Effector memory CD8-positive, alpha-beta T cell (primary cell): ENCODE measurements around the gene SOCS7.
"Not testable (repeated sequence)": the region's sequence is repeated elsewhere in the genome, so short reads cannot be mapped to it uniquely, and the experiment has no call there.

Source experiments
- ATAC-seq: fragments of 150-1000 bp; cut with Tn5 transposase; replicated peaks from 2 replicates; pipeline ENCODE4 v1.10.0; 2021; ENCODE audit warnings: mild to moderate bottlenecking, moderate library complexity
- DNase-seq, 3 experiments: peaks; one replicate each; pipeline ENCODE4 v3.0.0; 2021
- H3K27ac Mint-ChIP-seq, 2 donors: one replicate each; pipeline ENCODE4 v1.8.0; 2022; ENCODE audit warnings: mild to moderate bottlenecking in 2 of 2, mixed read lengths in 2 of 2, moderate library complexity in 2 of 2
- H3K27me3 Mint-ChIP-seq, 2 donors: one replicate each; pipeline ENCODE4 v1.8.0; 2022; ENCODE audit warnings: mixed read lengths in 2 of 2
- H3K36me3 Mint-ChIP-seq: one replicate; pipeline ENCODE4 v1.8.0; 2022; ENCODE audit warnings: mild to moderate bottlenecking, moderate library complexity, mixed read lengths; ENCODE audit not compliant: insufficient read depth
- H3K4me1 Mint-ChIP-seq, 2 donors: one replicate each; pipeline ENCODE4 v1.8.0; 2022; ENCODE audit warnings: low read depth in 2 of 2, mixed read lengths in 2 of 2
- H3K4me3 Mint-ChIP-seq, 2 donors: one replicate each; pipeline ENCODE4 v1.8.0; 2022; ENCODE audit warnings: mild to moderate bottlenecking in 2 of 2, mixed read lengths in 2 of 2, moderate library complexity in 2 of 2
- H3K9me3 Mint-ChIP-seq, 2 donors: one replicate each; pipeline ENCODE4 v1.8.0; 2022; ENCODE audit warnings: mixed read lengths in 2 of 2

The SOCS7 gene

GRCh38 chr17:38436386-38436785, 84.7 kb downstream of the SOCS7 start:
- no peaks in the 10 kb centered on the region for H3K4me1 Mint-ChIP-seq
- ATAC-seq (no peak), DNase-seq (no peak)

GRCh38 chr17:38437313-38437712, 85.7 kb downstream of the SOCS7 start:
- not testable (repeated sequence) for ATAC-seq, DNase-seq, H3K4me1 Mint-ChIP-seq, H3K36me3 Mint-ChIP-seq, H3K9me3 Mint-ChIP-seq, H3K4me3 Mint-ChIP-seq, H3K27ac Mint-ChIP-seq
- peaks cover 4 to 41% of the 10 kb centered on the region in 2 donors for H3K27me3 Mint-ChIP-seq

More at GRCh38 chr17:38436386-38436785, 84.7 kb downstream of the SOCS7 start:
- Mint-ChIP-seq H3K9me3 (no peaks in the 10 kb centered on the region), H3K27me3 (peaks cover 0 to 32% of the 10 kb centered on the region in 2 donors), H3K4me3 (no peak overlapping the region), H3K27ac (no peak overlapping the region), H3K36me3 (peaks cover 4% of the 10 kb centered on the region)

- peaks cover 9 to 52% of the 10 kb centered on the region in 2 donors for H3K27me3 Mint-ChIP-seq
- ATAC-seq (no peak), DNase-seq (no peak)
- no peaks in the 10 kb centered on the region for H3K9me3 Mint-ChIP-seq
- H3K36me3 Mint-ChIP-seq: peaks cover 4% of the 10 kb centered on the region
- no peak overlapping the region for H3K4me3 Mint-ChIP-seq
- peaks cover 0 to 4% of the 10 kb centered on the region in 2 donors for H3K4me1 Mint-ChIP-seq
- H3K27ac Mint-ChIP-seq: no peak overlapping the region
Measured at GRCh38 chr17:38439436-38439835, 87.8 kb downstream of the SOCS7 start.

- no peak for ATAC-seq
Measured at GRCh38 chr17:38440614-38441397, 89.2 kb downstream of the SOCS7 start.

GRCh38 chr17:38441429-38442061, 89.9 kb downstream of the SOCS7 start:
- ATAC-seq (no peak), DNase-seq (no peak)
- no peak overlapping the region for H3K4me3 Mint-ChIP-seq
- no peaks in the 10 kb centered on the region for H3K9me3 Mint-ChIP-seq
- H3K36me3 Mint-ChIP-seq: peaks cover 3% of the 10 kb centered on the region
- peaks cover 9 to 36% of the 10 kb centered on the region in 2 donors for H3K27me3 Mint-ChIP-seq
- peaks cover 0 to 4% of the 10 kb centered on the region in 2 donors for H3K4me1 Mint-ChIP-seq
- H3K27ac Mint-ChIP-seq: no peak overlapping the region

More at GRCh38 chr17:38440614-38441397, 89.2 kb downstream of the SOCS7 start:
- peaks cover 9 to 39% of the 10 kb centered on the region in 2 donors for H3K27me3 Mint-ChIP-seq
- no peaks in the 10 kb centered on the region for H3K36me3 Mint-ChIP-seq
- H3K9me3 Mint-ChIP-seq: no peaks in the 10 kb centered on the region
- H3K4me1 Mint-ChIP-seq: peaks cover 0 to 4% of the 10 kb centered on the region in 2 donors
- no peak overlapping the region for H3K27ac Mint-ChIP-seq
- no peak for DNase-seq
- no peak overlapping the region for H3K4me3 Mint-ChIP-seq

GRCh38 chr17:38442548-38442947, 90.9 kb downstream of the SOCS7 start:
- Mint-ChIP-seq H3K4me1 (peaks cover 0 to 4% of the 10 kb centered on the region in 2 donors), H3K4me3 (no peak overlapping the region), H3K27ac (no peak overlapping the region), H3K27me3 (peaks cover 9 to 36% of the 10 kb centered on the region in 2 donors), H3K9me3 (no peaks in the 10 kb centered on the region), H3K36me3 (peaks cover 6% of the 10 kb centered on the region)
- ATAC-seq (no peak), DNase-seq (no peak)

- Mint-ChIP-seq H3K27ac (no peak overlapping the region), H3K27me3 (peaks cover 9 to 36% of the 10 kb centered on the region in 2 donors), H3K9me3 (no peaks in the 10 kb centered on the region), H3K36me3 (peaks cover 6% of the 10 kb centered on the region), H3K4me1 (peaks cover 0 to 4% of the 10 kb centered on the region in 2 donors), H3K4me3 (no peak overlapping the region)
- DNase-seq (no peak), ATAC-seq (peak; percentile 22)
Measured at GRCh38 chr17:38443356-38444031, 91.8 kb downstream of the SOCS7 start.

GRCh38 chr17:38444151-38444550, 92.5 kb downstream of the SOCS7 start:
- Mint-ChIP-seq H3K4me3 (peak overlapping the region in 1 of 2 donors; percentile 19), H3K27me3 (peaks cover 12 to 41% of the 10 kb centered on the region in 2 donors)

GRCh38 chr17:38447502-38448085, 96.0 kb downstream of the SOCS7 start:
- DNase-seq: no peak
- ATAC-seq: no peak
- Mint-ChIP-seq H3K27me3 (peaks cover 37 to 54% of the 10 kb centered on the region in 2 donors), H3K4me1 (peaks cover 2 to 8% of the 10 kb centered on the region in 2 donors), H3K9me3 (no peaks in the 10 kb centered on the region), H3K27ac (no peak overlapping the region), H3K36me3 (peaks cover 6% of the 10 kb centered on the region), H3K4me3 (no peak overlapping the region)

More at GRCh38 chr17:38444151-38444550, 92.5 kb downstream of the SOCS7 start:
- Mint-ChIP-seq H3K36me3 (peaks cover 6% of the 10 kb centered on the region), H3K9me3 (no peaks in the 10 kb centered on the region), H3K4me1 (peaks cover 0 to 4% of the 10 kb centered on the region in 2 donors), H3K27ac (no peak overlapping the region)
- peak; percentile 23 to 31 (median 29) for DNase-seq
- peak; percentile 79 for ATAC-seq

GRCh38 chr17:38448208-38448771, 96.6 kb downstream of the SOCS7 start:
- no peak overlapping the region for H3K4me3 Mint-ChIP-seq
- DNase-seq: no peak
- no peak overlapping the region for H3K27ac Mint-ChIP-seq
- ATAC-seq: no peak
- H3K9me3 Mint-ChIP-seq: no peaks in the 10 kb centered on the region
- peaks cover 6% of the 10 kb centered on the region for H3K36me3 Mint-ChIP-seq
- peaks cover 41 to 55% of the 10 kb centered on the region in 2 donors for H3K27me3 Mint-ChIP-seq
- peaks cover 9 to 15% of the 10 kb centered on the region in 2 donors for H3K4me1 Mint-ChIP-seq

- Mint-ChIP-seq H3K4me3 (no peak overlapping the region), H3K27me3 (peaks cover 44 to 55% of the 10 kb centered on the region in 2 donors), H3K9me3 (no peaks in the 10 kb centered on the region), H3K36me3 (peaks cover 6% of the 10 kb centered on the region), H3K27ac (no peak overlapping the region), H3K4me1 (peaks cover 11 to 13% of the 10 kb centered on the region in 2 donors)
- ATAC-seq: no peak
- DNase-seq: no peak
Measured at GRCh38 chr17:38449364-38449763, 97.7 kb downstream of the SOCS7 start.

GRCh38 chr17:38450557-38451029, 98.9 kb downstream of the SOCS7 start:
- peaks cover 53 to 66% of the 10 kb centered on the region in 2 donors for H3K27me3 Mint-ChIP-seq
- no peaks in the 10 kb centered on the region for H3K9me3 Mint-ChIP-seq
- no peak for ATAC-seq
- no peak overlapping the region for H3K4me3 Mint-ChIP-seq
- DNase-seq: no peak
- no peak overlapping the region for H3K27ac Mint-ChIP-seq
- H3K4me1 Mint-ChIP-seq: peaks cover 17 to 19% of the 10 kb centered on the region in 2 donors
- H3K36me3 Mint-ChIP-seq: peaks cover 6% of the 10 kb centered on the region
